K562 (cell line): ENCODE results near the gene MBNL2. TPM values are rescaled to one million over a fixed set of nuclear protein-coding genes. Genes with fewer than 3 reads are reported as not detected.
A peak's percentile ranks its signal among the peaks of the same experiment; 100 is the strongest.

Experiments
- CTCF ChIP-seq, 3 experiments: IDR thresholded peaks in 2 of 3; conservative IDR thresholded peaks in 1 of 3; 2 replicates each; pipeline ENCODE4 v1.5.1; 2011 to 2012; ENCODE audit warnings: low read length in 3 of 3, mild to moderate bottlenecking in 3 of 3, control low read depth in 2 of 3, improper control_type of control experiment in 1 of 3, inconsistent platforms in 1 of 3, low read depth in 1 of 3, mixed read lengths in 1 of 3, moderate library complexity in 1 of 3; ENCODE audit not compliant: insufficient read depth in 2 of 3
- FIP1L1 ChIP-seq: fragments of 200-400 bp; formaldehyde crosslinking; IDR thresholded peaks from 2 replicates; pipeline ENCODE4 v1.6.1; 2018; ENCODE audit warnings: mild to moderate bottlenecking, low read depth, low read length; ENCODE audit not compliant: poor library complexity, severe bottlenecking
- IRF2 ChIP-seq: sonication (generic); formaldehyde crosslinking; IDR thresholded peaks from 2 replicates; pipeline ENCODE4 v1.8.1; 2022; ENCODE audit warnings: mild to moderate bottlenecking, missing genetic modification reagents
- NFXL1 ChIP-seq: fragments of 450-650 bp; formaldehyde crosslinking; IDR thresholded peaks from 2 replicates; pipeline ENCODE4 v1.4.0; 2021; ENCODE audit warnings: mild to moderate bottlenecking
- SAFB ChIP-seq: fragments of 200-400 bp; formaldehyde crosslinking; IDR thresholded peaks from 2 replicates; pipeline ENCODE4 v1.6.1; 2017; ENCODE audit warnings: low read depth, low read length, borderline replicate concordance
- SNIP1 ChIP-seq: fragments of 450-650 bp; IDR thresholded peaks from 2 replicates; pipeline ENCODE4 v1.7.1; 2017; ENCODE audit warnings: low read depth, mild to moderate bottlenecking
- USF2 ChIP-seq: sonication (generic); formaldehyde crosslinking; IDR thresholded peaks from 2 replicates; pipeline ENCODE4 v1.5.0; 2020; ENCODE audit warnings: missing genetic modification reagents
- ZBED1 ChIP-seq: IDR thresholded peaks from 2 replicates; pipeline ENCODE4 v1.6.1; 2014
- ZBTB5 ChIP-seq: fragments of 450-650 bp; IDR thresholded peaks from 2 replicates; pipeline ENCODE4 v1.6.1; 2017; ENCODE audit warnings: antibody characterized with exemption
- ZNF184 ChIP-seq: sonication (generic); formaldehyde crosslinking; IDR thresholded peaks from 2 replicates; pipeline ENCODE4 v1.5.0; 2020; ENCODE audit warnings: missing genetic modification reagents
- ZNF717 ChIP-seq: fragments of 250-450 bp; sonication (Bioruptor Pico); IDR thresholded peaks from 2 replicates; pipeline ENCODE4 v1.5.0; 2021
- polyA plus RNA-seq, 8 experiments: library from polyadenylated mRNA; depleted of rRNA in 4 of 8; stranded (reverse) in 5 of 8; unstranded in 3 of 8; fragments of >200 nt; fragmentation: Nextera tagmentation in 2 of 8; fragmentation: Illumina TruSeq in 1 of 8; extraction: Ambion mirVana in 2 of 8; extraction: Trizol in 1 of 8; gene quantifications; 2 replicates each; pipeline versions ENCODE4 v1.2.1 to v1.2.3, GENCODE V29; 2011 to 2014; ENCODE audit warnings: inconsistent platforms in 1 of 8, missing spikeins in 1 of 8
- total RNA-seq, 7 experiments: library from RNA; depleted of rRNA in 6 of 7; stranded (reverse); fragments of >200 nt in 6 of 7; fragmentation: Illumina TruSeq in 2 of 7; extraction: Trizol in 2 of 7; gene quantifications; 2 replicates each; pipeline versions ENCODE4 v1.2.1 to v1.2.3, GENCODE V29; 2011 to 2021; ENCODE audit warnings: low replicate concordance in 1 of 7
- TF ChIP-seq, protein P1 (sequence below): sonication (generic); formaldehyde crosslinking; IDR thresholded peaks from 2 replicates; pipeline ENCODE4 v1.8.1; 2023; ENCODE audit warnings: mild to moderate bottlenecking, missing genetic modification reagents
- TF ChIP-seq, protein P2 (sequence below): sonication (generic); formaldehyde crosslinking; IDR thresholded peaks from 2 replicates; pipeline ENCODE4 v1.8.0; 2022; ENCODE audit warnings: mild to moderate bottlenecking, missing genetic modification reagents, borderline replicate concordance
- TF ChIP-seq, protein P3 (sequence below): fragments of 450-650 bp; formaldehyde crosslinking; IDR thresholded peaks from 2 replicates; pipeline ENCODE4 v1.4.0; 2022; ENCODE audit warnings: mild to moderate bottlenecking, moderate library complexity

MBNL2 gene
- total and polyA plus RNA-seq, 9 of the 15 experiments (the other 6 are each of a cell fraction or from before 2014, with no cell fraction given) = 7.0 to 24.8 (median 13.8) TPM

- TF ChIP-seq, protein P1, sequence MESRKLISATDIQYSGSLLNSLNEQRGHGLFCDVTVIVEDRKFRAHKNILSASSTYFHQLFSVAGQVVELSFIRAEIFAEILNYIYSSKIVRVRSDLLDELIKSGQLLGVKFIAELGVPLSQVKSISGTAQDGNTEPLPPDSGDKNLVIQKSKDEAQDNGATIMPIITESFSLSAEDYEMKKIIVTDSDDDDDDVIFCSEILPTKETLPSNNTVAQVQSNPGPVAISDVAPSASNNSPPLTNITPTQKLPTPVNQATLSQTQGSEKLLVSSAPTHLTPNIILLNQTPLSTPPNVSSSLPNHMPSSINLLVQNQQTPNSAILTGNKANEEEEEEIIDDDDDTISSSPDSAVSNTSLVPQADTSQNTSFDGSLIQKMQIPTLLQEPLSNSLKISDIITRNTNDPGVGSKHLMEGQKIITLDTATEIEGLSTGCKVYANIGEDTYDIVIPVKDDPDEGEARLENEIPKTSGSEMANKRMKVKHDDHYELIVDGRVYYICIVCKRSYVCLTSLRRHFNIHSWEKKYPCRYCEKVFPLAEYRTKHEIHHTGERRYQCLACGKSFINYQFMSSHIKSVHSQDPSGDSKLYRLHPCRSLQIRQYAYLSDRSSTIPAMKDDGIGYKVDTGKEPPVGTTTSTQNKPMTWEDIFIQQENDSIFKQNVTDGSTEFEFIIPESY (CRISPR knock-in tag) = no peak
- TF ChIP-seq NFXL1 (CRISPR knock-in tag) (no peak), USF2 (CRISPR knock-in tag) (no peak), ZBED1 (no peak), ZNF184 (CRISPR knock-in tag) (no peak), CTCF (IDR thresholded peaks at IDR 0.05 in 2 of 3, conservative IDR thresholded peaks at IDR 0.05 in 1 of 3; ENCODE audit: insufficient read depth in 2 of 3, low read depth in 1 of 3, low read length in 3 of 3) (peak; percentile 28 to 42 (median 32); a peak in 4 of 6 replicates), ZBTB5 (no peak), SNIP1 (no peak), SAFB (no peak), ZNF717 (no peak), FIP1L1 (no peak), IRF2 (CRISPR knock-in tag) (no peak)
- TF ChIP-seq, protein P2, sequence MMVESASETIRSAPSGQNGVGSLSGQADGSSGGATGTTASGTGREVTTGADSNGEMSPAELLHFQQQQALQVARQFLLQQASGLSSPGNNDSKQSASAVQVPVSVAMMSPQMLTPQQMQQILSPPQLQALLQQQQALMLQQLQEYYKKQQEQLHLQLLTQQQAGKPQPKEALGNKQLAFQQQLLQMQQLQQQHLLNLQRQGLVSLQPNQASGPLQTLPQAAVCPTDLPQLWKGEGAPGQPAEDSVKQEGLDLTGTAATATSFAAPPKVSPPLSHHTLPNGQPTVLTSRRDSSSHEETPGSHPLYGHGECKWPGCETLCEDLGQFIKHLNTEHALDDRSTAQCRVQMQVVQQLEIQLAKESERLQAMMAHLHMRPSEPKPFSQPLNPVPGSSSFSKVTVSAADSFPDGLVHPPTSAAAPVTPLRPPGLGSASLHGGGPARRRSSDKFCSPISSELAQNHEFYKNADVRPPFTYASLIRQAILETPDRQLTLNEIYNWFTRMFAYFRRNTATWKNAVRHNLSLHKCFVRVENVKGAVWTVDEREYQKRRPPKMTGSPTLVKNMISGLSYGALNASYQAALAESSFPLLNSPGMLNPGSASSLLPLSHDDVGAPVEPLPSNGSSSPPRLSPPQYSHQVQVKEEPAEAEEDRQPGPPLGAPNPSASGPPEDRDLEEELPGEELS (CRISPR knock-in tag) = no peak
- TF ChIP-seq, protein P3, sequence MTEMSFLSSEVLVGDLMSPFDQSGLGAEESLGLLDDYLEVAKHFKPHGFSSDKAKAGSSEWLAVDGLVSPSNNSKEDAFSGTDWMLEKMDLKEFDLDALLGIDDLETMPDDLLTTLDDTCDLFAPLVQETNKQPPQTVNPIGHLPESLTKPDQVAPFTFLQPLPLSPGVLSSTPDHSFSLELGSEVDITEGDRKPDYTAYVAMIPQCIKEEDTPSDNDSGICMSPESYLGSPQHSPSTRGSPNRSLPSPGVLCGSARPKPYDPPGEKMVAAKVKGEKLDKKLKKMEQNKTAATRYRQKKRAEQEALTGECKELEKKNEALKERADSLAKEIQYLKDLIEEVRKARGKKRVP (CRISPR knock-in tag) = no peak
Measured at GRCh38 chr13:97257800-97258799, 36.0 kb downstream of the MBNL2 start (continued).
